ENCODE data around the gene PRKCB. TPM values are rescaled to one million over a fixed set of nuclear protein-coding genes. Genes with fewer than 3 reads are reported as not detected.

The PRKCB gene
- total and polyA plus RNA-seq, 9 donors: 0.38 to 5.0 (median 1.2) TPM

DNA sequence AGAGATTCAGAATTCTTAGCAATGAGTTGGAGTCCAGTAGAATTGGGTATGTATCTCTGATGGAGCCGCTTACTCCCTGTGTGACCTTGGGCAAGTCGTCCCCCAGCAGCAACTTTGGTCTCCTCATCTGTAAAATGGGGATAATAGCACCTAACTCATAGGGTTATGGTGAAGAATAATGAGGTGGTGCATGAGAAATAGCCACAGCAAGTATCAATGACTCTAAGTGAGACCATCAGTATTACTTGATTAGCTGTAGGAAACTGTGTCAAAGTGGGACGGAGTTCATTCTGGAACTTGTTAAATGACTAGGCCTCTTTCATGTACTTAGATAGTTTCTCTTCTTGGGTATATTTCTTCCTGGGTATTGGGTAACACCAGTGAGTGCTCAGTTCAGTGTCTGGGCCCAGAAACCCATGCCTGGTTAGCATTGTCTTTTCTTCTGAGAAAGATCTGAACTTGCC is 6.4 kb downstream of the PRKCB start:
- H3K27me3 ChIP-seq: no peaks in the 10 kb centered on the region
- TF ChIP-seq, protein P1, sequence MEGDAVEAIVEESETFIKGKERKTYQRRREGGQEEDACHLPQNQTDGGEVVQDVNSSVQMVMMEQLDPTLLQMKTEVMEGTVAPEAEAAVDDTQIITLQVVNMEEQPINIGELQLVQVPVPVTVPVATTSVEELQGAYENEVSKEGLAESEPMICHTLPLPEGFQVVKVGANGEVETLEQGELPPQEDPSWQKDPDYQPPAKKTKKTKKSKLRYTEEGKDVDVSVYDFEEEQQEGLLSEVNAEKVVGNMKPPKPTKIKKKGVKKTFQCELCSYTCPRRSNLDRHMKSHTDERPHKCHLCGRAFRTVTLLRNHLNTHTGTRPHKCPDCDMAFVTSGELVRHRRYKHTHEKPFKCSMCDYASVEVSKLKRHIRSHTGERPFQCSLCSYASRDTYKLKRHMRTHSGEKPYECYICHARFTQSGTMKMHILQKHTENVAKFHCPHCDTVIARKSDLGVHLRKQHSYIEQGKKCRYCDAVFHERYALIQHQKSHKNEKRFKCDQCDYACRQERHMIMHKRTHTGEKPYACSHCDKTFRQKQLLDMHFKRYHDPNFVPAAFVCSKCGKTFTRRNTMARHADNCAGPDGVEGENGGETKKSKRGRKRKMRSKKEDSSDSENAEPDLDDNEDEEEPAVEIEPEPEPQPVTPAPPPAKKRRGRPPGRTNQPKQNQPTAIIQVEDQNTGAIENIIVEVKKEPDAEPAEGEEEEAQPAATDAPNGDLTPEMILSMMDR (IDR thresholded peaks at IDR 0.05): no peak
- TF ChIP-seq EP300 (IDR thresholded peaks at IDR 0.05): no peak
- TF ChIP-seq POLR2A (IDR thresholded peaks at IDR 0.05): no peak
- no peaks in the 10 kb centered on the region for H3K4me1 ChIP-seq (ENCODE audit: insufficient read depth)
- H3K27ac ChIP-seq: no peak overlapping the region
- intact Hi-C loops (cut with DNase I): no loop called here
- no peaks in the 10 kb centered on the region for H3K9me3 ChIP-seq
- no peak for DNase-seq
- 87 to 91% (median 88%) methylated on average over 3 of the region's 3 CpGs for WGBS, 3 donors
- no peaks in the 10 kb centered on the region for H3K36me3 ChIP-seq
- no peak overlapping the region for H3K4me3 ChIP-seq

DNA sequence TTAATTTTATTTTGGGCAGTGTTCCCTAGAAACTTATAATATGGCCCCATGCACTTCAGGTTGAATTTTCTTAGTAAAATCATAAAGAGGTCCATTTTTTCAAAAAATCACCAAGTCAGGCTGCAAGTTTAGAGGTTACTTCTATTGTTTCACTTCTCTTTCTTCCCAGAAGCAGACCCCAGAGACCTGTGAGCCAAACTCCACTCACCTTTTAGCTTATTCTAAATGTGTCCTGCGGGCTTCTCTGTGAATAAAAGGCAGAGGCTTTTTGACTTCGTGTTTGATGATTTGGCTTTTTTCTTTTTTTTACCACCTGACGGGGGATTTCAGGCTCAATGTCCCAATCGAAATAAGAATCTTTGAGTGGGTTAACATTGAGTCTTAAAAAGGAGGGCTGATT is 7.4 kb downstream of the PRKCB start:
- no peak for DNase-seq
- no peak for TF ChIP-seq EP300 (IDR thresholded peaks at IDR 0.05)
- TF ChIP-seq, protein P1 (IDR thresholded peaks at IDR 0.05): no peak
- no peak for TF ChIP-seq POLR2A (IDR thresholded peaks at IDR 0.05)
- intact Hi-C loops (cut with DNase I): no loop called here
- Histone ChIP-seq H3K9me3 (no peaks in the 10 kb centered on the region), H3K4me3 (no peak overlapping the region), H3K27me3 (no peaks in the 10 kb centered on the region), H3K27ac (no peak overlapping the region), H3K4me1 (ENCODE audit: insufficient read depth) (no peaks in the 10 kb centered on the region), H3K36me3 (no peaks in the 10 kb centered on the region)
- 66 to 74% (median 70%) methylated on average over 4 of the region's 4 CpGs for WGBS, 3 donors

DNA sequence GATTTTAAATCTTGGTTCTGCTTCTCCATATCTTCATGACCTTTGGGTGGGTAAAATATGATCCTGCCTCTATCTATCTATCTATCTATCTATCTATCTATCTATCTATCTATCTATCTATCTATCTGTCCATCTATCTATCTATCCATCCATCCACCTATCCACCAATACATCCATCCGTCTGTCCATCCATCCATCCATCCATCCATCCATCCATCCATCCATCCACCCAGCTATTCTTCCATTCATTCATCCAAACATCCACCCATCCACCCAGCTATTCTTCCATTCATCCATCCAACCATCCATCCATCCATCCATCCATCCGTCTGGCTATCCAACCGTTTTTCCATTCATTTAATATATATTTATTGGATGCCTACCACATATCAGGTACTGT is 11.5 kb downstream of the PRKCB start:
- intact Hi-C loops (cut with DNase I): no loop called here
- no peak overlapping the region for H3K27ac ChIP-seq
- WGBS, 3 donors: 41 to 55% (median 51%) methylated on average over 3 of the region's 3 CpGs
- no peak overlapping the region for H3K4me3 ChIP-seq
- H3K9me3 ChIP-seq: no peaks in the 10 kb centered on the region
- no peaks in the 10 kb centered on the region for H3K4me1 ChIP-seq (ENCODE audit: insufficient read depth)
- H3K36me3 ChIP-seq: no peaks in the 10 kb centered on the region
- no peak for DNase-seq
- no peaks in the 10 kb centered on the region for H3K27me3 ChIP-seq
- TF ChIP-seq EP300 (IDR thresholded peaks at IDR 0.05): no peak
- TF ChIP-seq, protein P1 (IDR thresholded peaks at IDR 0.05): no peak
- no peak for TF ChIP-seq POLR2A (IDR thresholded peaks at IDR 0.05)

DNA sequence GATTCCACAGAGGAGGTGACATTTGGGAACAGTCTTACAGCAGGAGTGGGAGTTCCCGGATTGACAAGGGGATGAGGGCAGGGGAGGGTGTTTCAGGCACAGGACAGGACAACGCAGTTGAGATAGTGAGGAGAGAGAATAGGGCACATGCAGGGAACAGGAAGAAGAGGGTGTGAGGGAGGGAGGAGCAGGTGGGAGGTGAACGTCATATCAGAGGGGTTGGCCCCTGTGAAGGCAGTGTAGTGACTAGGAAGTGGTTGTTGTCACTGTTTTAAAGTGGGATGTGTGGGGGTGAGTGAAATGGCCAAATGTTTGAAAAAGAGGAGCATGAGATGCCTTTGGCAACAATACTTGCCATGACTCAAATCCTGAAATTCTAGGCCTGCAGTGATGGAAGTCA is 12.2 kb downstream of the PRKCB start:
- Histone ChIP-seq H3K4me1 (ENCODE audit: insufficient read depth) (no peaks in the 10 kb centered on the region), H3K9me3 (no peaks in the 10 kb centered on the region), H3K4me3 (no peak overlapping the region), H3K36me3 (no peaks in the 10 kb centered on the region), H3K27ac (no peak overlapping the region), H3K27me3 (no peaks in the 10 kb centered on the region)
- WGBS, 3 donors: 48 to 56% (median 54%) methylated on average over 3 of the region's 3 CpGs
- TF ChIP-seq, protein P1 (IDR thresholded peaks at IDR 0.05): no peak
- TF ChIP-seq EP300 (IDR thresholded peaks at IDR 0.05) (no peak), POLR2A (IDR thresholded peaks at IDR 0.05) (no peak)
- DNase-seq: no peak
- intact Hi-C loops (cut with DNase I): no loop called here

All from ovary (tissue), 9 donors.